NCI-H2107 treated with DMSO at 0.1 percent for 48 hours (cell line): ENCODE data around the gene PCLO.
"Not testable (repeated sequence)": the region's sequence is repeated elsewhere in the genome, so short reads cannot be mapped to it uniquely, and the experiment has no call there.

Experiments used
- DNase-seq: peaks from one replicate; lab custom pipeline; 2025; ENCODE audit not compliant: unreplicated experiment; lab: John Stamatoyannopoulos, UW

Gene PCLO

DNA sequence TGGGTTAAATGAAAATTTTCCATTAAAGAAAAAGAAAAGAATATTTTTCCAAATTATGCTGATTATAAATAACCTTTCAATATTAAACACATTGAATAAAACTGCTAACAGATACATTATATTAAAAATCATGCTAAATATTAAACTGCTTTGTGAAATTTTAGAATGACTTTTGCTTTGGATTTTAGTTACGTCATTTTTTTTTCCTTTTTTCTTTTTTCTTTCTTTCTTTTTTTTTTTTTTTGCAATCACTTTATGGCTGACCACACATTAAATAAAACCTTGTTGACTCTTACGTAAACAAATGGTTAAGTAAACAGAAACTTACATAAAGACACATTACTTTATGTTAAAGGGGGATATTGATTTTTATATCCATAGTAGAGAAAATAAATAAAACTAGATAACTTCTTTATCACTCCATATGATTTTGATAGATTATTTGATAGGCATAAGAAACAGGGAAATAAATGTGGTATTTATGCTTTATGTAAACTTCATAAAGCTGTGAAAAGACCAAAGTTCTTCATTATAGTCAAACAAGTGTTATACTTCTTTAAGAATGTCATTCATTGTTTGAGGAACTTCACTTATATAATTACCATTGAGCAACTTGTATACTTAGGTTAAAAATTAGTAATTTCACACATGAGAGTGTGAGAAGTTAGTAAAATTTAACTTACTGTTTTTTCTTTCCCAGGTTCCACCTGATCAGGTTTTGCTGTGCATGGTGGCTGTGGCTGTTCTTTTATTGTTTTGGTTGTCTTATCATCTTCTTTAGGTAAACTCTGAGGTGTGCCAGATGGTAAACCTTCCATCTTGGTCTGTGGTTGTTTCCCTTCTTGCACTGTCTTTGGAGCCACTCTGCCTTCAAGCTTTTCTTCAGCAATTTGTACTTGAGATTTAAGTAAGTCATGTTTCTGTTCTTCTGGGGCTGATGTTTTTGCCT, 197.3 kb downstream of the PCLO start:
- no peak for DNase-seq

DNA sequence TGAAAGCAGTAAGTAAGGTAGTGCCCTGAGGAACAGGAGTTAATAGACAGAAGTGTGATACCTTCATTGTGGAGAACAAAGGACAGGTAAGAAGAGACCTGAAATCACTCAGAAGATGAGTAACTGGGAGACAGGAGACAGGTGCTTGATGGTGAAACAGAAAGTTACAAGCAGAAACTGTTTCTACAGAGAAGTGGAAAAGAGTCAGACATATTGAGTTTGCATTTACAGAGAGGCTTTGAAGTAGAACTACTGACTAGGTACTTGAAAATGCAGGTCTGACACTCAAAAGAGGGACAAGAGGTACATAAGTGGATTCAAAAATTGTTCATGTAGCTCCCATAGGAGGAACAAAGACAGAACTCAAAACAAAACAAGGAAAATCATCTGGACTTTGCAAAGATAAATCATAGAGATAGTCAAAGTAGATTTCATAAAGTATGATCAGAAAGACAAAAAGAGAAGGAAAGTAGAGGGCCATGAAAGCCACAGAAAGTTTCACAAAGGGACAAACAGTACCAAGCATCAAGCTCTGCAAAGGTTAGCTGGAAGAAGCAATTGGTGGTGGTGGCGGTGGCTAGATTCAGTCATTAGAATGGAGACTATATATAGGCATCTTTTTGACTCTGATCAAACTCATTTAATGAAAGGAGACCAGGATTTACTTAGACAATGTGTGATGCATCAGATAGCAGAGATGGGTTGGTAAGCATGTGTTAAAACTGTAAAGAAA, 198.4 kb downstream of the PCLO start:
- DNase-seq: peak; percentile 72

GRCh38 chr7:82961240-82961639, 201.4 kb downstream of the PCLO start:
- DNase-seq: no peak

- DNase-seq: no peak
Observed at GRCh38 chr7:82959528-82959927, 203.2 kb downstream of the PCLO start.

- no peak for DNase-seq
Observed at GRCh38 chr7:82957521-82957920, 205.2 kb downstream of the PCLO start.

DNA sequence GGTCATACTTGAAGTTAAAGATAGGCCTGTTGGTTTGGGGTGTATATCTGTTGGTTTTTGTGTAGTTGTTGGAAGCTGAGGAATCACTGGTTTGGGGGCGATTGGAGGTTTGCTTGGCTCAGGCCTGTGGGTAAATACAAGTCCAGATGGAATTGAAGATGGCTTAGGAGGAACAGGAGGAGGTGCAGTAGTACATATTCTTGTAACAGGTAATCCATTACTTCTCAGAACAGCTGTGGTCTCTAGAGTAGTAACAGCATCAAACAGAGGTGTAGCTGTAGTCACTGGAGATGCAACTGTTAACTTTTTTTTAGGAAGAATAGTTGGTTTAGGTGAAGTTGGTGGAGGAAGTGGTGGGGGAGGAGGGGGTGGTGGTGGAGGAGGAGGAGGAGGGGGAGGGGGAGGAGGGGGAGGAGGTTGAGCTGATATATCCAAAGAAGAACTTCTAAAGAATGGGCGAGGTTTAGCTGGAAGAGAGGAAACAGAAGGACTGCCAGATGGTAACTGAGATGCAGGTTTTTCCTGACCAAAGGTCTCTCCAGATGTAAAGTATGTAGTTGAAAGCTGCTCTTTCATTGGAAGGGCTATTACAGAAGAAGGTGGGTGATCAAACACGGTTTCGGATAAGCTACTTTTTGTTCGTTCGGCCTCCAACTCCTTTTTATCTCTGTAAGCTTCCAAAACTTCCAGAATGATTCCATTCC, 209.2 kb downstream of the PCLO start:
- DNase-seq: no peak

DNA sequence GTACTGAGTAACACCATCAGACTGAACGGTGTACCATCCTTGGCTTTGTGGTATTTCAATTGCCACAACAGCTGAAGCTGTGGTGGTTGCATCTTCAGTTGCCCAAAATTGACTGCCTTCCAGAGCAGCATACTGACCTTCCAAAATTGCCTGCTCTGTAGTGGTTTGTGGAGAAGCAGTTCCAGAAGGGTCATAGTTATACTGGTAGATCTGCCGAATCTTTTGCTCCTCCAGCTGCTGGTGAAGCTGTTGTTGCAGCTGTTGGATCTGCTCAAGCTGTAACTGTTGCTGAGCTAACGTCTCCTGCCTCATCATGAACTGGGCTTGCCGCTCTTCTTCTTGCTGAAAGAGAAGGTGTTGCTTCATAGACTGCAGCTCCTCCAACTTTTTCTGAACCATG, 212.2 kb downstream of the PCLO start:
- no peak for DNase-seq

DNA sequence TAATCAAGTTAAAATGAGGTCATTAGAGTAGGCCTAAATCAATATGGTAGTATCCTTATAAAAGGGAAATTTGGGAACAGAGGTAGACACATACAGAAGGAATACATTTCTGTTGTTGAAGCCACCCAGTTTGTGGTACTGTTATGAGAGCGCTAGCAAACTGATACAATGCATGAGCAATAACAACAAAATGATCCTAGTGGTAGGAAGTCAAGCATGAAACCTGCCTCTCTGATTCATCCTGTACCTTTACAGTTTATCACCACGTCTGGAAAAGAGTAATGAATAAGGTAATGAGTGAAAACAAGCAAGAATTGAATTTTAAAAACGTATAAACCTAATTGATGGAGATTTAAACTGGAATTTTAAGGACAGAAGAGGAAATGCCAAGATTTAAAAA, 217.2 kb downstream of the PCLO start:
- DNase-seq: no peak

DNA sequence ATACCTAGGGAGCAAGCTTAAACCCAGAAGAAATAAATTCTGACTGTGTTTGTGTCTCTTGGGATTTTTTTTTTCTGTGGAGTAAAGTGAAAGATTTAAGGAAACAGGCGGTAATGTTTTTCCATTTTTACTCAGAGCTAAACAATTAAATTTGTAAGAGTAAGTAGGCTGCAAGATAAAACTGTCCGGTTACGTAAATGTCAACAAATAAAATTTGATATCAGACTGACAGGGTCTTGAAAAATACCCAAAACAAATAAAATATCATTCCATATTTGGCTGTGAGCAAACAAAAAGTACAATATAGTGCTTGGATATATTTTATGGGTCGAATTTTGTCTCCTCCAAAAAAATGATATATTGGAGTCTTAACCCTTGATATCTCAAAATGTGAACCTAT, 217.6 kb downstream of the PCLO start:
- no peak for DNase-seq

DNA sequence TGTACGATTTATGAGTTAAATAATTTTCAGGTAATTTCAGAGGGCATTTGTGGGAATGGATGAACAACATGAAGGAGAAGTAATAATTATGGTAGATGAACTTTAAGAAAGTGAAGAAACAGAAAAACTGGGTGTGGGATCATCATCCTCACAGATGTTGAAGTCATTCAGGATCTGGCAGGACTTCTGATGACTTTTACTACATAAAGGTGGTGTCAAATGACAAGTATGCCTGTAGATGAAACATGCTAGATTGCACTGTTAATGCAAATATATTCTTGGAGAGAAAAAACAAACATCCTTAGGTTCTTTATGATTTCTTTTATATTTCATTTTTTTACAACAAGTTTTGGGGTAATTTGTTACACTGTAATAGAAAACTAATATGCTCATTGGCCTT, 230.2 kb downstream of the PCLO start:
- no peak for DNase-seq

- no peak for DNase-seq
Observed at GRCh38 chr7:82926477-82926876, 236.2 kb downstream of the PCLO start.

DNA sequence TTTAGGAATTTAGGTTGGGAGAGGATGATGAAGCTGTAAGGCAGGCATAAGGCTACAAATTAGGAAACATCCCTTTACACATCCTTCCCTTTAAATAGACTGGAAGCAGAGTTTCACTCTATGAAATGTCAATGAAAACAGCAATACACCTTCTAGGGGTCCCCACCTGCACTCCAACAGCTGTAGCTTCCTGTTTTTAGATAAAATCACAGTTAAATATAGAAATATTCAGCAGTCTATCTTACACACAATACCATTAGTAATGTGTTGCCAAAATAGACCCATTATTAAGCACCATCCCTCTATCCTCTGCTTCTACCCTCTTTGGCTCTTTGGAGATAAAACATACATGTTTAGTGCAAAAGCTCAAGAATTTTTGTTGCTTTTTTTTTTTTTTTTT, 237.4 kb downstream of the PCLO start:
- DNase-seq: no peak

DNA sequence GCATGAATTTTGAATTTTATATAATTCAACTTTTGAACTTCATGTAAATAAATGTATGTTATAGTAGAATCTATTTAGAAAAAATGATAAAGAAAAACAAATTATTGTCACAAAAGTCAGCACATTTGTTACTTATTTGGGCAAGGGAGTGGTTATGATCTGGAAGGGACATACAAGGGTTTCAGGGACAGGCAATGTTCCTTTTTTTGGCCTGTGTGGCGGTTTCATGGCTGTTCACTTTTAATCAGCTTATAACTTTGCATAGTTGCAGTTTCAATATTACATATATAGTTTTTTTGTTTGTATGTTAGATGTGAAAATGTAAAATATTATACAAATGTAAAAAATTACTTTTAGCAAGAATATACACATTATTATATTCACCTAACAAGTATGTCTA, 256.2 kb downstream of the PCLO start:
- no peak for DNase-seq

- no peak for DNase-seq
Observed at GRCh38 chr7:82904871-82905270, 257.8 kb downstream of the PCLO start.

GRCh38 chr7:82901098-82901497, 261.6 kb downstream of the PCLO start:
- DNase-seq: not testable (repeated sequence)

- DNase-seq: no peak
Observed at GRCh38 chr7:82897500-82897899, 265.2 kb downstream of the PCLO start.

GRCh38 chr7:82894341-82894740, 268.3 kb downstream of the PCLO start:
- not testable (repeated sequence) for DNase-seq

DNA sequence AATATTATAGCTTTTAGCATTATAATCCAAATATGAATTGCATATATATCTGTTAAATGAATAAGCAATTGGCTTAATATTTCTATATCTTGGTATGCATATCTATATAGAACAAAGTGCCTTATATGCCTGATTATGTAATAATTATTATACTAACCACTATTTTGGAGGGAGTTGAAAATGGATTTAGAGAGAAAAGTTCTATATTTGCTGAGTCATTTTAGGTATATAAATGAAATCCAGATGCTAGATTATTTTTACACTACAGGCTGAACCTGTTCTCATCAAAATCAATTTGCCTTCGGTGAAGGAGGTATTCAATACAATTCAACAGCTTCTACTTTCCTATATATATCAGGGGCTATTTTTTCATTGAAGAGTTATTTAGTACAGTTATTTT, 276.4 kb downstream of the PCLO start:
- no peak for DNase-seq

- no peak for DNase-seq
Observed at GRCh38 chr7:82865856-82866255, 296.8 kb downstream of the PCLO start.

DNA sequence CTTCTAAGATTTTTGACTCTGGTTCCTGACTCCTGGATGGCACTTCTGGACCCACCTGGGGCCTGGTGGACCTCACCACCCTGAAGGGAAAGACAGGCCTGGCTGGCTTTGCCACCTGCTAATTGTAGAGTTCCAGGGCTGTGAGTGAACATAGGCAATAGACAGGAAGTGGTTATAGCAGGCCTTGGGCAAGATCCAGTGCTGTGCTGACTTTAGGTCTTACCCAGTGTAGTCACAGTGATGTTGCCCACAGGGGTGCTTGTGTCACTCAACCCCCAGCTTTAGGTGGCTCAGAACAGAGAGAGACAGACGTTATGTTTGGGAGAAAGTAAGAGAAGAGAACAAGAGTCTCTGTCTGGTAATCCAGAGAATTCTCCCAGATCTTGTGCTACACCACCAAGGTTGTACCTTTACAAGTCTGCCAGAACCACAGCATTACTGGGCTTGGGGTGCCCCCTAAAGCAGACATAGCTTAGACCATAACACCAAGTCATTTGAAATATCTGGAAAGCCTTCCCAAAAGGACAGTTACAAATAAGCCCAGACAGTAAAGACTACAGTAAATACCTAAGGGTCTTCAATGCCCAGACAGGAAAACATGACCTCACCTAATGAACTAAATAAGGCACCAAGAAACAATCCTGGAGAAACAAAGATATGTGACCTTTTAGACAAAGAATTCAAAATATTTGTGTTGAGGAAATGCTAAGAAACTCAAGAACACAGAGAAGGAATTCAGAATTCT, 303.4 kb downstream of the PCLO start:
- DNase-seq: no peak

DNA sequence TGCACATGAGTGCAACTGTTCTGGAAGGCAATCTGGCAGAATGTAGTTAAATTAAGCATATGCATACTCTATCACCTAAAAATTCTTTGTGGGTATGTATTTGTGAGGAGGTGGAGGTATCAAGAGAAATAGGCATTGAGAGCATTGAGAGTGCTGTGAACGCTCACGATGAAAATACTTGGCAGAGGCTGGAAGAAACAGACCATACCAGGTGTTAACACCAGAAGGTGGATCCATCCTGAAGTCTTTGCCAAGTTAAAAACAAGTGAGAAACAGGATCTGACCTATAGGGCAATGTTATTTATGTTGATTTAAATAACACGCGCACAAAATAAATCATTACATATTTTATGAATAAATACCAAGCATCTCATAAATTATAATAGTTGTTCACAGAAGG, 311.6 kb downstream of the PCLO start:
- no peak for DNase-seq
